OCI-LY1 (cell line): Measurements from ENCODE around the gene PNRC2.

ENCODE experiments used
- EZH2 ChIP-seq: fragments of 200-600 bp; sonication (generic), shearing (Covaris generic); IDR thresholded peaks from 2 replicates; pipeline ENCODE4 v1.8.0; 2017; ENCODE audit warnings: borderline replicate concordance, mixed run types, mild to moderate bottlenecking, antibody characterized with exemption, low read length, moderate library complexity, mixed read lengths
- TF ChIP-seq, protein P1 (sequence below): fragments of 200-600 bp; sonication (generic), shearing (Covaris generic); IDR thresholded peaks from 2 replicates; pipeline ENCODE4 v1.5.1; 2017; ENCODE audit warnings: mild to moderate bottlenecking, antibody characterized with exemption, low read length, moderate library complexity, mixed read lengths

DNA sequence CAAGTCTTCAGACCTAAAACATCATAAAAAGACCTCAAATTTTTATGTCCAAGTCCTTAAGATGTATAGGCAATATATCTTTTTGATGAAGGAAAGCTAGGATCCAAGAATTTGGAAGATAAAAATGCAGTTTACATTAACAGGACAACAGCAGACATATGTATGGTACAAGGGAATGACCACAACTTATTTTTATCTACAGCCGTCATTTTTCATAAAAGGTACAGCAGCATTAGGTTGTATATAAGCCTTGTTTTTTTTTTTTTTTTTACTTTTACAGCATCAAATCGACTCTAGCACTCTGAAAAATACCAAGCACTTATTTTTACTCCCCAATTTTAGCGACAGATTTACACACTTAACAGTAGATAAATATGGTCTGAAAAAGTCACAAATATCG is 19.2 kb downstream of the PNRC2 start:
- TF ChIP-seq, protein P1, sequence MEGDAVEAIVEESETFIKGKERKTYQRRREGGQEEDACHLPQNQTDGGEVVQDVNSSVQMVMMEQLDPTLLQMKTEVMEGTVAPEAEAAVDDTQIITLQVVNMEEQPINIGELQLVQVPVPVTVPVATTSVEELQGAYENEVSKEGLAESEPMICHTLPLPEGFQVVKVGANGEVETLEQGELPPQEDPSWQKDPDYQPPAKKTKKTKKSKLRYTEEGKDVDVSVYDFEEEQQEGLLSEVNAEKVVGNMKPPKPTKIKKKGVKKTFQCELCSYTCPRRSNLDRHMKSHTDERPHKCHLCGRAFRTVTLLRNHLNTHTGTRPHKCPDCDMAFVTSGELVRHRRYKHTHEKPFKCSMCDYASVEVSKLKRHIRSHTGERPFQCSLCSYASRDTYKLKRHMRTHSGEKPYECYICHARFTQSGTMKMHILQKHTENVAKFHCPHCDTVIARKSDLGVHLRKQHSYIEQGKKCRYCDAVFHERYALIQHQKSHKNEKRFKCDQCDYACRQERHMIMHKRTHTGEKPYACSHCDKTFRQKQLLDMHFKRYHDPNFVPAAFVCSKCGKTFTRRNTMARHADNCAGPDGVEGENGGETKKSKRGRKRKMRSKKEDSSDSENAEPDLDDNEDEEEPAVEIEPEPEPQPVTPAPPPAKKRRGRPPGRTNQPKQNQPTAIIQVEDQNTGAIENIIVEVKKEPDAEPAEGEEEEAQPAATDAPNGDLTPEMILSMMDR, result no peak
- TF ChIP-seq EZH2, result no peak
